ENCODE measurements around the gene ZBTB47.

ZBTB47 gene

GRCh38 chr3:42699511-42699971, 46.0 kb downstream of the ZBTB47 start:
- no peak for DNase-seq (ENCODE audit: low spot score)

GRCh38 chr3:42700366-42701288, 47.1 kb downstream of the ZBTB47 start:
- DNase-seq (ENCODE audit: low spot score), result no peak

GRCh38 chr3:42701371-42702065, 48.0 kb downstream of the ZBTB47 start:
- peak; percentile 49 for DNase-seq (ENCODE audit: low spot score)

GRCh38 chr3:42702066-42702951, 48.8 kb downstream of the ZBTB47 start, which contains the start of gene HHATL:
HHATL (minus strand) TSS chr3:42702798; CDS start chr3:42700826, 1,972 bp downstream.
- DNase-seq (ENCODE audit: low spot score), result no peak

- DNase-seq (ENCODE audit: low spot score), result no peak
These were observed 49.6 kb downstream of the ZBTB47 start for GRCh38 chr3:42702982-42703694.

GRCh38 chr3:42703695-42704025, 50.2 kb downstream of the ZBTB47 start:
- no peak for DNase-seq (ENCODE audit: low spot score)

- DNase-seq (ENCODE audit: low spot score), result no peak
These were observed 50.8 kb downstream of the ZBTB47 start for GRCh38 chr3:42704136-42704841.

GRCh38 chr3:42705058-42705767, 51.7 kb downstream of the ZBTB47 start:
- DNase-seq (ENCODE audit: low spot score), result no peak

GRCh38 chr3:42705962-42706585, 52.6 kb downstream of the ZBTB47 start:
- DNase-seq (ENCODE audit: low spot score), result no peak

GRCh38 chr3:42706721-42707619, 53.5 kb downstream of the ZBTB47 start:
- DNase-seq (ENCODE audit: low spot score), result no peak

GRCh38 chr3:42707620-42708355, 54.3 kb downstream of the ZBTB47 start:
- DNase-seq (ENCODE audit: low spot score), result no peak

GRCh38 chr3:42708611-42709151, 55.2 kb downstream of the ZBTB47 start:
- DNase-seq (ENCODE audit: low spot score), result no peak

- no peak for DNase-seq (ENCODE audit: low spot score)
These were observed 56.1 kb downstream of the ZBTB47 start for GRCh38 chr3:42709621-42710020.

GRCh38 chr3:42710323-42711021, 57.0 kb downstream of the ZBTB47 start:
- DNase-seq (ENCODE audit: low spot score), result no peak

GRCh38 chr3:42711491-42712343, 58.2 kb downstream of the ZBTB47 start:
- DNase-seq (ENCODE audit: low spot score), result no peak

GRCh38 chr3:42712344-42712648, 58.8 kb downstream of the ZBTB47 start:
- no peak for DNase-seq (ENCODE audit: low spot score)

Data from cerebellar cortex (tissue), 1 donor.